HuH-7 (cell line): Measurements from ENCODE around the gene SLC13A3.
A peak's percentile ranks its signal among the peaks of the same experiment; 100 is the strongest.

ENCODE experiments used
- DNase-seq: peaks from one replicate; pipeline ENCODE4 v3.0.0; 2011; ENCODE audit warnings: low spot score

SLC13A3 gene, protein sequence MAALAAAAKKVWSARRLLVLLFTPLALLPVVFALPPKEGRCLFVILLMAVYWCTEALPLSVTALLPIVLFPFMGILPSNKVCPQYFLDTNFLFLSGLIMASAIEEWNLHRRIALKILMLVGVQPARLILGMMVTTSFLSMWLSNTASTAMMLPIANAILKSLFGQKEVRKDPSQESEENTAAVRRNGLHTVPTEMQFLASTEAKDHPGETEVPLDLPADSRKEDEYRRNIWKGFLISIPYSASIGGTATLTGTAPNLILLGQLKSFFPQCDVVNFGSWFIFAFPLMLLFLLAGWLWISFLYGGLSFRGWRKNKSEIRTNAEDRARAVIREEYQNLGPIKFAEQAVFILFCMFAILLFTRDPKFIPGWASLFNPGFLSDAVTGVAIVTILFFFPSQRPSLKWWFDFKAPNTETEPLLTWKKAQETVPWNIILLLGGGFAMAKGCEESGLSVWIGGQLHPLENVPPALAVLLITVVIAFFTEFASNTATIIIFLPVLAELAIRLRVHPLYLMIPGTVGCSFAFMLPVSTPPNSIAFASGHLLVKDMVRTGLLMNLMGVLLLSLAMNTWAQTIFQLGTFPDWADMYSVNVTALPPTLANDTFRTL

DNA sequence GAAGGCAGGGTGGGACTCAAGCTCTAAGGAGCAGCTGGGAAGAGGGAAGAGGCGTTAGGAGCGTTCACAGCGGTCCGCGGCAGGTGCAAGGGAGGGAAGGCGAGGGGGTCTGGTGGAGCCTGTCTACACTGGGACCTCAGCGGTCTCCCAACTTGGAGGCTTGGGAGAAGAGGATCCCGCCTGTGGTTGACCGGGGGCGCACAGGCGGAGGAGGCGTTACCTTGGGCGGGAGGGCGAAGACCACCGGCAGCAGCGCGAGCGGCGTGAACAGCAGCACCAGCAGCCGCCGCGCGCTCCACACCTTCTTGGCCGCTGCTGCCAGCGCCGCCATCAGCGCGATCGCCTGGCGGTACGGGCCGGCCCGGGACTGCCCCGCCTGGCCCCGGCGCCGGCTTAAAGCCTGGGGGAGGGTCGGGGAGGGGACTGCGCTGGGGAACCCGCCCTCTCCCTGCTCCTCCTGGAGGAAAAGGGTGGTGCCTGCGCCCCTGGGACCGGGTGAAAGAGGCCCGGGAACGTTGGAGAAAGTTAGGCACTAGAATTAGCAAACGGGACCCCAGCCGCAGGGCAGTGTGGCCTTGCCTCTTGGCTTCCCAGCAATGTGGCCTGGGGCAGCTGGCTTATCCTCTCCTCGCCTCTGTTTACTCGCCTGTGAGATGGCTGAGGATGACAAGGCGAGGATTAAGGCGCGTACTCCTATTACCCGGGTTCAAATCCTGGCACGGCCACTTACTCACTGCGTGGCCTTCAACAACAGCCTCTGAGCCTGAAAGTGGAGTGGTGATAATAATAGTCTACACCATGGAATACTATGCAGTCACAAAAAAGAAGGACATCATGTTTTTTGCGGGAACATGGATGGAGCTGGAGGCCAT lies at the start of gene SLC13A3:
TSS of gene SLC13A3 (minus strand) at position 369 of the 872 bp plus-strand sequence. CDS start at position 331, 38 bp downstream.
- no peak for DNase-seq

DNA sequence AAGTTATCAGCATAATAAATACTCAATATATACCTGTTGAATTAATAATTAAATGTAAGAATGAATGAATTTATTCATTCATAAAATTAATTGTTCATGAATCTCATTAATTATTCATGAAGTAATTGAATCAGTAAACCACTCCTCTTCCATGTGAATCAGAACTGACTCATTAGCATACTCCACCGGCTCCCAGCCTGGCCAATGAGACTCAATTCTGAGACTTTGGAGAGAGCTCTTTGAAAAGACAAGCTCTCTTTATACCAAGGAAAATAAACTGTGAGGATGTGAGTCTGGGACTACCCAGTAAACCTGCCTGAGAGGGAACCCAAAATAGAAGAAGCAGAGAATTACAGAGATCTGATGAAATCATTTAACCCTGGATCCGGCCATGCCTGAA lies 49.8 kb upstream of the SLC13A3 start:
- no peak for DNase-seq

DNA sequence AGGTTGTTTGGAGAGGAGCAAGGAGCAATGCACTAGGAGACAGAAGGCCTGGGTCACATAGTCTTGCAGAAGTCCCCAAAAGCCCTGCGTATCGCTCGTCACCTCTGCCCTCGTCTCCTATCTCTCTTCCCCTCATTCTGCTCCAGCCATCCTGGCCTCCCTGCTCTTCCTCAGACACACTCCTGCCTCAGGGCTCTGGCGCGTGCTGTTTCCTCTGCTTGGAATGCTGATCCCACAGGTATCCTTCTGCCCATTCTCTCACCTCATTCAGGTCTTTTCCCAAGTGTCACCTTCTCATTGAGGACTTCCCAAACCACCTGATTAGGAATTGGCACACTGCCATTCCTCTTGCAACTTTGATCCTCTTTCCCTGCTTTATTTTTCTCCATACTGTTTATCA lies 49.2 kb upstream of the SLC13A3 start:
- no peak for DNase-seq

DNA sequence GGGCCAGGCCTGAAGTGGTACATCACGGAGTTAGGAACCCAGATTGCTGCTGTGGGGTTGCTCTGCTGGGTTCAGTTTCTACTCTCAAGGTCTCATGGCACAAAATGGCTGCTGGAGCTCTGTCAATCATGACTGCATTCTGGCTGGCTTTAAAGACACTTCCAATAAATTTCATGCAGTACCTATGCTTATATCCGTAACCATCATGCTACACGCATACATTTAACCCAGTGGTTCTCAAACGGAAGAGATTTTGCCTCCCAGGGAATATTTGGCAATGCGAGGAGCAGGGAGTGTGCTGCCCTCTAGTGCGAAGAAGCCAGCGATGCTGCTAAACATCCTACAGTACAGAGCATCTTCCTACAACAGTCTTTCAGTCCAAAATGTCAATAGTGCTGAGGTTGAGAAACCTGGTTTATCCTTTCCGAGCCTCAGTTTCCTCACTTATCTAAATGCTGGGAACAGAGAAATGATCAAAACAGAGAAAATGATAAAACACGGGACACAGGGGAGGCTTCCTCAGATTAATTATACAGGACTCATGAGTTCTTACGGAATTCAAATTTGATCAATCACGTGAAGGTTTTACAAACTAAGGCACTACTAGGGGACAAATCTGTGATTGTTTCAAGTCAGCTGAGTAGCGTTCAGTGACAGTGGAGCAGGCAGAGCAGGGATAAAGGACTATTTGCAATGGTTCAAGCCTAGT lies 48.5 kb upstream of the SLC13A3 start:
- DNase-seq: peak; percentile 48

DNA sequence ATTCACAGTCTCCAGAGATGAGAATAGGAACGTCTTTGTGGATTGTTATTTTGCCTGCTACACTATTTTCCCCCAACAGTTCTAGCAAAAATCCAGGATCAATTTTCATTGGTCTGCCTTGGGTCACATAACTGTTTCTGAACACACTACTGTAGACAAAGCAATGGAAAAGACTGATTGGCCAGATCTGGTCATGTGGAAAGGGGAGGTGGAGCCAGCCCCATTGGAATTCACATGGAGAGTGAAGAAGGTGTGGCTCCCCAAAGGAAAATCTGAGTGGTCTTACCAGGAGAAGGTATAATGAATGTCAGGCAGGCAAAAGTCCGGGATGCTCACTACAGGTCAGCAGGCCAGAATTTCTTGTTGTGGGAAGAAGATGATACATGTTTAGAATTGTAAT lies 47.5 kb upstream of the SLC13A3 start:
- no peak for DNase-seq

DNA sequence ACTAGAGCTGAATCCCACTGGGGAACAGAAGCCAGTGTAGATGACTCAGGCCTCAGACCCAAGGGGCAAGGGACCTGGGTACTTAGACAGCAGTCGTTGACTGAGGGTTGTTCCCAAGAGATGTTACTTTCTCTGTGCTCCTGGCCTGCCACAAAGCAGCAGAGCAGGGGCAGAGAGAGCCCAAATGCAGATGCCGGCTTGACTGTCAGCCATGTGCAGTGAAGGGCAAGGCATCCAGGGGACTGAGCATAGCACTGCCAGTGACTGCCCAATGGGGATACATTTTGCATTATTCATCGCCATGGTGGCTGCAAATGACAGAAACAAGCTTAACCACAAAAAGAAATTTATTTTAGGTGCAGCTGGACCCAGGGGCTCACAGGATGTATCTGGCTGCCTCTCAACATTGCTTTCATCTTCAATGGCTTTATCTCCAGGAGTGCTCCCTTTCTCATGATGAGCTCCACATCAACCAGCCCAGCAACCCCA lies 45.6 kb upstream of the SLC13A3 start:
- DNase-seq: no peak

DNA sequence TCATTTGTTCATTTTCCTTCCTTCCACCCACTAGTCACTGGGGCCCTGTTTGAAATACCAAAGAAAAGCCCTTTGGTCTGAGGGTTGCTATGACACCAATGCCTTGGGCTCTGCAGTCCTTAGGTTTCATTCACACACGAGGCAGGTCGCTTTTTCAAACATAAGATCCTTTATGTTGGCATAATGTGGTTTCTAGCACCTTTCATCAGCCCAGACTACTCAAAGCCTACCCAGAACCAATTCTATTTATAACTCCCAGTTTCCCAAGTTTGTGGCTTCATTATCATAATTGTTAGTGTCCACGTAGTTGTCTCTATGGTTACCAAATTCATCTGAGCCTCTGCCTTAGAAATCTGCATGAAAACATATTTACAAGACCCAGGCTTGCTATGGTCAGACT lies 44.6 kb upstream of the SLC13A3 start:
- DNase-seq: no peak

DNA sequence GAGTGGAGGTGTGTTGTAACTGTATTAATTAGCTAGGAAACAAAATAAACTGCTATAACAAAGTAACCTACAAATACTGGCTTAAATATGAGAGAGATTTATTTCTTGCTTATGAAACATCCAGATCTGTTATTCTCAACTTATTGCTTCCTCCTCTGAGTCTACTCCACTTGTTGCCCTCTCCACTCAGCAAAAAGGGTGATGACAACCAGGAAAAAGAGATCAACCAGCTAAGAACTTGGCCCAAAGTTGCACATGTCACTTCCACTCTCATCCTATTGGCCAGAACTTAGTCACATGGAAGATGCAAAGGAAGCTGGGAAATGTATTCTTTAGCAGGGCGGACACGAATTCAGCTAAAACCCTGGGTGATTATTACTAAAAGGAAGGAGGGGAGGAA lies 43.2 kb upstream of the SLC13A3 start:
- no peak for DNase-seq

DNA sequence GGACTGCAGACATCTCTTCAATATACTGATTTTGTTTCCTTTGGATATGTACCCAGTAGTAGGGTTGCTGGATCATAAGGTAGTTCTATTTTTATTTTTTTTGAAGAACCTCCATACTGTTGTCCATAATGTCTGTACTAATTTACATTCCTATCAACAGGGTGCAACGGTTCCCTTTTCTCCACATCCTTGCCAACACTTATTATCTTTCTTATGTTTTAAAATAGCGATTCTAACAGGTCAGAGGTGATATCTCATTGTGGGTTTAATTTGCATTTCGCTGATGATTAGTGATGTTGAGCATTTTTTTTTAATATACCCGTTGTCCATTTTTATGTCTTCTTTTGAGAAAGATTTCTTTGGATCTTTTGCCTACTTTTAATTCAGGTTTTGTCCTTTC lies 39.9 kb upstream of the SLC13A3 start:
- no peak for DNase-seq

DNA sequence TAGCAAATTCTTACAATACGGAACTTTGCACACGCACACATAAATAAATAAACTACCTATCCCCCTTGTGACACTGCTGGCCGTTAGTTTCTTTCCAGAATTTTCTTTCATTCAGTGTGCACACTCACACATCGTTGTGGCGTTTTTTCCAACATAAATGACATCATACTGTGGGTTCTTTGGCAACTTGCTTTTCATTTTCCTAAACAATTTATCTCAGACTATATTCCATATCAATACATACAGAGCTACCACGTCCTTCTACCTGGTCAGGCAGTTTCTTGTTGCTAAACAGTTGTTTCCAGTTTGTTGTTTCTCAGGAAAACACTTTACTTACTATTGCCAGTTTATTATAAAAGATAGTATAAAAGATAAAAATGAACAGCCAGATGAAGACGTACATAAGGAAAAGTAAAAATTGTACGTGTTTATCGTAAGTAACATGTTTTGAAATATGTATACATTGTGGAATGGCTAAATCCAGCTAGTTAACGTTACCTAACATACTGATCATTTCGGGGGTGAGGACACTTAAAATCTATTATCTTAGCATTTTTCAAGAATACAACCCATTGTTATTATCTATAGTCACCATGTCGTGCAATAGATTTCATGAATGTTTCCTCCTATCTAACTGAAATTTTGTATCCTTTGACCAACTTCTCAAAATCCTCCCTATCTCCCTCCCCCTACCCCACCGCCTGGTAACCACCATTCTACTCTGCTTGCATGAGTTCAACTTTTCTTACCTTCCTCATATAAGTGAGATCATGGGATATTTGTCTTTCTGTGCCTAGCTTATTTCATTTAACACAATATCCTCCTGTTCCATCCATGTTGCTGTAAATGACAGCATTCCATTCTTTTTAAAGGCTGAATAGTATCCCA lies 39.2 kb upstream of the SLC13A3 start:
- no peak for DNase-seq

DNA sequence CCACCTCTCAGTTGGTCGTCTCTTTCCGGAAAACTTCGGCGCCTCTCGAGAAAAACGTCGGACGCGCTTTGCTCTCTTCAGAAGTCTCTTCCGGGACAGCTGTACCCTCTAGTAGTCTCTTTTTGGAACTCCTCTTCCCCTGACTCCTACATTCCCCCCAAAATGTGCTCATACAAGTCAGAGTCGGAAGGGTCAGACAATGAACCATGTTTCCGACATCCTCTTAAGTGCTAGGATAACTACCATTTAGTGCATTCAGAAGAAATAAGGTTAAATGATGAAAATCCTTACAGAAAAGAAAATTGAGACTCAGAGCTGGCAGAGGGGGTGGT lies 38.5 kb upstream of the SLC13A3 start:
- DNase-seq: no peak

DNA sequence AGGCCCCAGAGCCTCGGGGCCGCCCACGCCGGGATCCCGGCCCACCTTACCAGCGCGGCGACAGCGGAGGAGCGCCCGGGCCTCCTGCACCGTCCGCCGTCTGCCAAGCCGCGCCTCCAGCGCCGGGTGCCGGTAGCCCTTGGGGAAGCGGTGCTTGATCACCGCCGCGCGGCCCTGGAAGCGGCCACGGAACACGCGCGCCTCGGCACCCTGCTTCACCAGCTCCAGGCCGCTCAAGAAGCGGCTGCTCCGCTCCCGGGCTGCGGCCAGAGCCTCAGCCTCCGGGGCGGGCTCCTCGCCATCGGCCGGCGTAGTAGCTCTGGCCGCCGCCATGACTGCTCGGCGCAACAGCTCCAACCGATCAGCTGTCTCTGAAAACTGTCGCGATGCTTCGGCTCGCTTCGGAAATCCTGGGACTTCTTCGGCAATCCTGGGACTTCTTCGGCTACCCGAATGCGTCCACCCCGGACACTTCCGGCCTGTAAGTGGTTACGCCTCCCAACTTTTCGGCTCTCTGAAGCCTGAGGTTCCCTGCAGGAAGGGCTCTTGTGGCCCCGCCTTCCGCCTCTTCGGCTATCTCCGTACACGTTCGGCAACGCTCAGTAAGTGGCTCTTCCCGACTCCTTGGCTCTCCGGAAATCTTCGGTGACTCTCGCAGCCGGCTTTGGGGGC lies 38.0 kb upstream of the SLC13A3 start, which contains the start of gene TP53RK:
TSS of gene TP53RK (minus strand) at position 363 of the 672 bp plus-strand sequence. CDS start at position 333, 30 bp downstream.
- DNase-seq: peak; percentile 88

DNA sequence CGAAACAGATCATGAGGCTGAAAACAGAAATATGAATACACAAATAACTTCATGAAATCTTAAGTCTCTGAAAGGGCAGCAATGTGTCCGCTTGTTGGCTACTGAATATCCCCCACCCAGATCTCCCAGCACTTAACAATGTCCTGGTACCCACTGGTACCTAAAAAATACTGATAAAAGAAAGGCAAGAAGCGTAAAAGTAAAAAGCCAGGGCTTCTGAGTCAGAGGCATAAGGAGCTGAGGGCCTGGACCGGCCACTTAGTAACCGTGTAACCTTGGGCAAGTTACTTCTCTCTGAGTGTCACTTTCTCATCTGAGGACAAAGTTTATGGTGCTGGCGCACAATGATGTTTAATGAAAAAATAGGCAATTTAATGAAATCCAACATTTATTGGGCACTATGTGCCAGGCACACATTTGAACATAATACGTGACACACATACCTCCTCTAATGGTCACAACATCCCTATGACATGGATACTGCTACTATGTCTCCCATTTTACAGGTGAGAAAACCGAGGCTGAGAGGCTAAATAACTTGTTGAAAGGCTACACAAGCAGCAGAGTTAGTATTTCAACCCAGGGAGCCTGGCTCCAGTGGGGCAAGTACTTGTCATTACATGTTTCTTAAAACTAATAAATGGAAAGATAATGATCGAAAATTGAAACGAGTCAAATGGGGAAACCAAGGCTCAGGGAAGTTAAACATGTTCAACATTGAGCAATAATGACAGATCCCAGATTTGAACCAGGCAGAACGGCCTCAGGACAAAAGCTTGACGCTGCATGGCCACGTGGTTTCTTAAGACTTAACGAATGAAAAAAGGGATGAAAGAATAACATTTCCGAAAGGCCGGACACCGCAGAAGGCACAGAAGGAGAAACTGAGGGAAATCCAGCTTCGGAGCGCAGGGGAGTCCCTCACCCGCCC lies 37.2 kb upstream of the SLC13A3 start:
- no peak for DNase-seq

DNA sequence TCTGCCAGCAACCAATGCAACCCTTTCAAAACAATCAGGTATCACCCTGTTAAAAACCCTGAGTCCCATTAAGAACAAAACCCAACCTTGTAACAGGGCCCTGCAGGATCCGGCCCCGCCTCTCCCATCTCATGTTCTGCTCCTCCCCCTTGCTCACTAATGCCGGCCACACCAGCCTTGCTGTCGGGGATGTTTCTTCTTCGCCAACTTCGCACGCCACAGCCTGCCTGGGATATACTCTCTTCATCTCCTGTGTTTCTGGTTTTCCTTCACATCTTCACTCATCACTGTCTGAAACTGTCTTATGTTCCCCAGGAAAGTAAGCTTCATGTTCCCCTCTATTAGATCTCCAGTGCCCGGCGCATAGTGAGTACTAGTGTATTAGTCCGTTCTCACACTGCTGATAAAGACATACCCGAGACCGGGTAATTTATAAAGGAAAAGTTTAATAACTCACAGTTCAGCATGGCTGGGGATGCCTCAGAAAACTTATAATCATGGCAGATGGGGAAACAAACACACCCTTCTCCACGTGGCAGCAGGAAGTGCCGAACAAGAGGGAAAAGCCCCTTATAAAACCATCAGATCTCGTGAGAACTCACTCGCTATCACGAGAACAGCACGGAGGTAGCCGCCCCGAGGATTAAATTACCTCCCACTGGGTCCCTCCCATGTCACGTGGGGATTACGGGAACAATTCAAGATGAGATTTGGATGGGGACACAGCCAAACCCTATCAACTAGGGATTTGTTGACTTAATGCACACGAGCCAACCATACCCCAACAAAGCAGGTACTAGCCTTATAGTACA lies 32.9 kb upstream of the SLC13A3 start:
- DNase-seq: no peak

DNA sequence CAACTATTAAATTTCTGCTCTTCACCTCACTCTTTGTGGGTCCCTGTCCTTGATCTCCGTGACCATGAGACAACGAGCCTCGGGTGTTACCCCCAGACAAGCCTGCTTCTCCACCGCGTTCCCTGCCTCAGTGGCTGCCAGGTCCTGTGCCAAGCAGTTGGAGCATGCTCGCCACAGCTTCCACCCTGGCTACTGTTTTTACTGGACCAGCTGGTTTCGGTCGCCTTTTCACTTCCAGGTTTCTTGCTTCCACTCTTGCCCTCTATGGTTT lies 32.3 kb upstream of the SLC13A3 start:
- DNase-seq: no peak

DNA sequence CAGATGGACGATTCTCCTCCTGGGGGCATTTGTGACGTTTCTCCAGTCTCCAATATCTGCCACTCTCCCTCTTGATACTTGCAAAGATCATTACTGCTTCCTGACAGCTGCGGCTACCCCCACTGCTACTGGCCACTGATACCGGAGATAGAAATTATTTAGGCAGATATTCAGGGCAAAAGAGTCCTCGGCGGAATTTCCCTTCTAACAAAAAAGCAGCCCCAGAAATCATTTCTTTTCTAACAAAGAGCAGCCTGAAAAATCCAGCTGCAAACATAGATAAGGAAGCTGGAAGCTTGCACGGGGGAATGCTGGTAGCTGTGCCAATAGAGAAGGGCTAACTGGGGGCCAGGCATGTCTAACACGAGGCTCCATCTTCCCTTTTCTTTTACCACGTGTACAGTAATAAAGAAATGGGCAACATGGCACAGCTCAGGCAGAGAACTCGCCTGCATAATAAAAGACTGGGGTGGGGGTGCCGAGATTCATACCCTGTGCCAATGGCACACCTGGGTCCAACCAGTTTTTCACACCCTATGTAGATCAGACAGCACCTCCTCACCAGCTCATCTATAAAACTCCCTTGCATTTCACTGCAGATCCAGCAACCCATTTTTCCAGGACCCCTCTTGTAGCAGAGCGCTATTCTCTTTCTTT lies 31.9 kb upstream of the SLC13A3 start:
- DNase-seq: no peak

DNA sequence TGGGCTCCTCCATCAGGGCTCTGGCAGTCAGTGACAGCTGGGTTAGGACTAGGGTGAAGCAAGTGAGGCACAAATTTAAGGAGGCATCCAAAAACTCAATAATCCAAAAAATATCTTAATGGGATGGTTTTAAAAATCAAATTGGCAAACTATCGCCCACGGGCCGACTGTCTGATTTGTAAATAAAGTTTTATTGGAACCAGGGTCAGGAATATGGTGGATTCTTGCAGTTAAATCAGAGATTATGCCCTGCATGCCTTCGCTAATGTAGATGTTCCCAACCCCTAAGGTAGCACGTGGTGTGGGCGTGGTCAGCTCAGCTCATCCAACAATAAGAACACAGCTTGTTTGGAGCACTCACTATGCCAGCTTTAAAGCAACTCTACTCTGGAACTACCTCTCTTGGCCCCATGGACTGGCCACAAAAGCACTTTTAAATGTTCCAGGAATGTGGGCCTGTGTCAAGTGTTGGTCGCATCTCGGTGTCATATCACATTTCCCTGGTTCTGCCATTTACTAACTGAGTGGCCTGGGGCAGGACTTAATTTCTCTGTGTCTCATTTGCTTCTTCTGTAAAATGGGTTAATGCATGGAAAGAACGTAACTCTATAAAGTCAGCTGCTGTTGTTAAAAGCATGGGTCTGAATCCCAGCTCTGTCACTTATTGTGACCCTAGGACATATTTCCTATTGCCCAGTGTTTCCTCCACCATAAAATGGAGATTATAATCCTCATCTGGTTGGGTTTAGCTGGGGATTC lies 31.0 kb upstream of the SLC13A3 start:
- DNase-seq: no peak
